ENCODE measurements around the gene TGFBI.

The TGFBI gene

GRCh38 chr5:136007271-136007670 is 21.5 kb upstream of the TGFBI start:
- no peak for DNase-seq (ENCODE audit: extremely low read depth, low read depth)
- no peak overlapping the region for H3K4me3 ChIP-seq (replicated peaks; ENCODE audit: low read depth, low read length)
- TF ChIP-seq, protein P1, sequence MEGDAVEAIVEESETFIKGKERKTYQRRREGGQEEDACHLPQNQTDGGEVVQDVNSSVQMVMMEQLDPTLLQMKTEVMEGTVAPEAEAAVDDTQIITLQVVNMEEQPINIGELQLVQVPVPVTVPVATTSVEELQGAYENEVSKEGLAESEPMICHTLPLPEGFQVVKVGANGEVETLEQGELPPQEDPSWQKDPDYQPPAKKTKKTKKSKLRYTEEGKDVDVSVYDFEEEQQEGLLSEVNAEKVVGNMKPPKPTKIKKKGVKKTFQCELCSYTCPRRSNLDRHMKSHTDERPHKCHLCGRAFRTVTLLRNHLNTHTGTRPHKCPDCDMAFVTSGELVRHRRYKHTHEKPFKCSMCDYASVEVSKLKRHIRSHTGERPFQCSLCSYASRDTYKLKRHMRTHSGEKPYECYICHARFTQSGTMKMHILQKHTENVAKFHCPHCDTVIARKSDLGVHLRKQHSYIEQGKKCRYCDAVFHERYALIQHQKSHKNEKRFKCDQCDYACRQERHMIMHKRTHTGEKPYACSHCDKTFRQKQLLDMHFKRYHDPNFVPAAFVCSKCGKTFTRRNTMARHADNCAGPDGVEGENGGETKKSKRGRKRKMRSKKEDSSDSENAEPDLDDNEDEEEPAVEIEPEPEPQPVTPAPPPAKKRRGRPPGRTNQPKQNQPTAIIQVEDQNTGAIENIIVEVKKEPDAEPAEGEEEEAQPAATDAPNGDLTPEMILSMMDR (IDR thresholded peaks at IDR 0.05; ENCODE audit: low read depth, low read length, missing control alignments), result no peak

- DNase-seq (ENCODE audit: extremely low read depth, low read depth), result peak; percentile 92
- TF ChIP-seq, protein P1 (IDR thresholded peaks at IDR 0.05; ENCODE audit: low read depth, low read length, missing control alignments), result no peak
- no peak overlapping the region for H3K4me3 ChIP-seq (replicated peaks; ENCODE audit: low read depth, low read length)
These were observed 17.3 kb upstream of the TGFBI start for GRCh38 chr5:136011414-136012001.

DNA sequence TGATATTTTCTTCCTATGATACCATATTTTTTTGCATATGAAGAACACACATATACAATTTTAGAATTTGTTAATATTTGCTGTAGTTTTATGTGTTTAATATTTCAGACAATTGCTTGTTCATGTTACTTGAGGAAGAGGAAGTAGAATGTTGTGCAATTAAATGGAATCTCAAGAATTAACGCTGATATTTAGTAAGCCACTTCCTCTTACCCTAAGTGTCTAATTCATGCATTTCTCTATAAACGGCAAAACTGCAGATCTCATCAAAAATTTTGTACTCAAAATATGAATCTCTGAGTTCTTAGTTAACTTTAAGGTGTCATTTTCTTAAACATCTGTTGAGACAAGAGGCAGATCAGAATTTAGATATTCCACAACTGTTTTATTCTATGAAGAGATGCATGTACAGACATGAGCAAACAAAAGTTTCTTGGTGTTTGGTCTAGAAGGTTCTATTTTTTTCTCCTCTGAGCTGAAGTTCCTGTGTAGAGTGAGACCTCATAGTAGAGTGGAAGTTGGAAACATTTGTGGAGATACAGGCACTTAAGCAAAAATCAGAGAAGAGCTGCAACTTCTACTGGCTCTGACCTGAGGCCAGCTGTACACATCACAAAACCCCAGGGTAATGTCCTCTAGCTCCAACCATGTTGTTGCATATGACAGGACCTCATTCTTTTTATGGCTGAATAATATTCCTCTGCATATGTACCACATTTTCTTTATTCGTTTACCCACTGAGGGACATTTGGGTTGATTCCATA is 16.6 kb upstream of the TGFBI start:
- no peak for DNase-seq (ENCODE audit: extremely low read depth, low read depth)
- H3K4me3 ChIP-seq (replicated peaks; ENCODE audit: low read depth, low read length), result no peak overlapping the region
- TF ChIP-seq, protein P1 (IDR thresholded peaks at IDR 0.05; ENCODE audit: low read depth, low read length, missing control alignments), result no peak

DNA sequence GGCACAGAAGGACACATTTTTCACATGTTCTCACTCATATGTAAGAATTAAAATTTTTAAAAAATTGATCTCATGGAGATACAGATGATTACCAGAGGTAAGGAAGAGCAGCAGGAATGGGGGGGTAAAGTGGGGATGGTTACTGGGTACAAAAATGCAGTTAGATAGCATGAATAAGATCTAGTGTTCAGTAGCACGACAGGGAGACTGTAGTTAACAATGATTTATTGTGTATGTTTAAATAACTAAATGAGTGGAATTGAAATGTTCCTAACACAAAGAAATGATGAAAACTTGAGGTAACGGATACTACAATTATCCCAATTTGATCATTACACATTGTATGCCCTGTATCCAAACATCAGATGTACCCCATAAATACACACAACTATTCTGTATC is 15.2 kb upstream of the TGFBI start:
- no peak overlapping the region for H3K4me3 ChIP-seq (replicated peaks; ENCODE audit: low read depth, low read length)
- DNase-seq (ENCODE audit: extremely low read depth, low read depth), result no peak
- TF ChIP-seq, protein P1 (IDR thresholded peaks at IDR 0.05; ENCODE audit: low read depth, low read length, missing control alignments), result no peak

DNA sequence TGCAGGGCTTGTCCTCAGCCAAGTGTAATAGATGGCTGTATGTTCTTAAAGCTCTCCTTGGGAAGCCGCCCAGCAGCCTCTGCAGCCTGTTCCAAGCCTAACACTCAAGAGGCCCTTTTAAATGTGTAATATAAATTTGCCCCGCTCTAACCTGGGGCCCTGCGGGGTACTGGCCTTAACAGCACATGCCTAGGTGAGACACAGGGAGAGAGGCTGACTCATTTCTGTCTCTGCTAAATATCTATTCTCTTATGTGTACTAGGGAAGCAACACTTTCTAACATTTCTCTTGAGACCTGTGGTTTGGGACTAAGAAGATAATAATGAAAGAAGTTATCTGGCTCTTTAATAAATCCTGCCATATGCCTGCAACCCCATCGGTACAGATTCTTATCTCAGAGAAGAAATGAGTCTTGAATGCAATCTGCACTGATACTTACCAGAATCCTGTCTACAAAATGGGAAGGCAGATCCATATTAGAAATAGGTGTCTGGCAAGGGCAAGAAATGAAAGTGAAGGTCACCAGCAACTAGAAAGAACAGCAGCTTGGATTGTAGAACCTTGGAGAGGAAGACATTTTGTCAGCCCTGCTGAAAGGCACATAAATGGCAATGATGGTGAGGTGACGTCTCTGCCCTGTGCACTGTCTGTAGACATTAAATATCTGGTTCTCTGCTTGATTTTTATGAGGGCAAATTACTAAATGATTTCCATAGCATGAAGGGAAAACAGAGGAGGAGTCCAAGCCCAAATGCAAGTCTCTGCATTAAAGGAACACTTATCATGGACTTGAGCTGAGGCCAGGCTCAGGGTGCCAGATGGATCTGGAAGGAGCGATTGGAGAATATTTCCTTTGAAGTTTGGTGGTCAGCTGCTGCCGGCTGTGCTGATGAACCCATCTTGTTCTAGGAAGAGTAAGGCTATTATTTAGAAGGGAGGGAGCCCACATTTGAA is 14.5 kb upstream of the TGFBI start:
- H3K4me3 ChIP-seq (replicated peaks; ENCODE audit: low read depth, low read length), result no peak overlapping the region
- DNase-seq (ENCODE audit: extremely low read depth, low read depth), result no peak
- TF ChIP-seq, protein P1 (IDR thresholded peaks at IDR 0.05; ENCODE audit: low read depth, low read length, missing control alignments), result no peak

GRCh38 chr5:136015003-136015375 is 13.8 kb upstream of the TGFBI start:
- no peak overlapping the region for H3K4me3 ChIP-seq (replicated peaks; ENCODE audit: low read depth, low read length)
- no peak for DNase-seq (ENCODE audit: extremely low read depth, low read depth)
- TF ChIP-seq, protein P1 (IDR thresholded peaks at IDR 0.05; ENCODE audit: low read depth, low read length, missing control alignments), result no peak

Data from HFF-Myc (cell line).